GM12892 (cell line): ENCODE measurements around the gene PPP1R16B.

Source experiments
- POLR2A ChIP-seq: IDR thresholded peaks from 2 replicates; pipeline ENCODE4 v1.6.1; 2011; ENCODE audit warnings: low read depth, low read length, control low read depth
- POLR2AphosphoS5 ChIP-seq: IDR thresholded peaks from 2 replicates; pipeline ENCODE4 v1.6.1; 2011; ENCODE audit warnings: low read depth, low read length, control low read depth
- TAF1 ChIP-seq: IDR thresholded peaks from 2 replicates; pipeline ENCODE4 v1.6.1; 2011; ENCODE audit warnings: low read depth, mild to moderate bottlenecking, control low read depth, low read length, borderline replicate concordance

DNA sequence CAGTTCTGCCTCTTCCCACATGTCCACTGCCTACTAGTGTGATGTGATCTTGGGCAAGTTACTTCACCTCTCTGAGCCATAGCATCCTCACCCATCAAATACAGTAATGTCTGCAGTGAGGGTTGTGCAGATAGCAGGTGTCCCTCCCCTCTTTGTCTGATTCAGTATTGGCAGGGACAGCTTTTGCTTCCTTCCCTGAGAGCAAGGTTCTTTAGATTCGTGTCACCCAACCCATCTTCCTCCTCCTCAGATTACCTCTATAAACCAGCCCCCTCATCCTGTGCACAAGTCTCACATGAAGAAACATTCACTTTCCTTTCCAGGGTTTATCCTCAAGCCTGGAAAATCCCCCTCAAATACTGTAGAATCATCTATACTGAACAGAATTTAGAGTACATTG lies 41.9 kb upstream of the PPP1R16B start:
- TF ChIP-seq POLR2A (no peak), TAF1 (no peak), POLR2AphosphoS5 (no peak)
